Peyer's patch (tissue), 4 donors: ENCODE data around the gene ADAM17.

Source experiments
- CTCF ChIP-seq, 6 experiments: fragments of 450-650 bp in 4 of 6; fragments of 200-600 bp in 2 of 6; sonication (generic) in 1 of 6; IDR thresholded peaks; one replicate each; pipeline ENCODE4 v1.5.1; 2017 to 2019; ENCODE audit warnings: antibody characterized with exemption in 6 of 6, mild to moderate bottlenecking in 3 of 6, moderate library complexity in 1 of 6
- POLR2A ChIP-seq, 2 donors: fragments of 450-650 bp; IDR thresholded peaks; one replicate each; pipeline ENCODE4 v1.5.1; 2017; ENCODE audit warnings: antibody characterized with exemption in 2 of 2, mild to moderate bottlenecking in 2 of 2, moderate library complexity in 2 of 2

- TF ChIP-seq POLR2A (IDR thresholded peaks at IDR 0.05) (no peak), CTCF (IDR thresholded peaks at IDR 0.05) (no peak)
Measured at GRCh38 chr2:9535177-9535576, 20.5 kb downstream of the ADAM17 start.
